ENCODE data around the gene NFKB2.

The NFKB2 gene

GRCh38 chr10:102451105-102451969, 55.8 kb downstream of the NFKB2 start, which contains the start of gene C10orf95:
Gene C10orf95 (minus strand): TSS chr10:102451543. CDS start chr10:102451093, 450 bp downstream.
- no peak for DNase-seq (ENCODE audit: low read depth in 2 of 2)

Data from stimulated activated CD8-positive, alpha-beta memory T cell treated with anti-CD3 and anti-CD28 coated beads, Interleukin-2, amount 100 ng/mL, for 48 hours (primary cell).